NCI-H69 (cell line): ENCODE measurements around the gene EGFL8.

Experiments used
- DNase-seq: peaks from one replicate; lab custom pipeline; 2025; lab: John Stamatoyannopoulos, UW

Gene EGFL8

GRCh38 chr6:32167761-32168262 is 3.4 kb downstream of the EGFL8 start:
- no peak for DNase-seq

- DNase-seq = no peak
Observed at GRCh38 chr6:32168350-32168749, 4.0 kb downstream of the EGFL8 start.

- DNase-seq = no peak
Observed at GRCh38 chr6:32168807-32169591, 4.6 kb downstream of the EGFL8 start.

GRCh38 chr6:32170294-32170693 is 5.9 kb downstream of the EGFL8 start:
- no peak for DNase-seq

GRCh38 chr6:32171234-32171633 is 6.8 kb downstream of the EGFL8 start:
- DNase-seq = no peak

GRCh38 chr6:32173051-32173727 is 8.8 kb downstream of the EGFL8 start:
- no peak for DNase-seq

GRCh38 chr6:32174416-32174815 is 10.0 kb downstream of the EGFL8 start:
- no peak for DNase-seq

- DNase-seq = no peak
Observed at GRCh38 chr6:32175322-32175710, 10.9 kb downstream of the EGFL8 start.

- peak; percentile 97 for DNase-seq
Observed at GRCh38 chr6:32175711-32176475, 11.5 kb downstream of the EGFL8 start, which contains the start of gene AGPAT1. Gene AGPAT1, minus strand, starts transcription at chr6:32176084. Its CDS starts 4,588 bp downstream, at chr6:32171496.

GRCh38 chr6:32176476-32177182 is 12.2 kb downstream of the EGFL8 start:
- DNase-seq = peak; percentile 42

GRCh38 chr6:32177183-32177787 is 12.9 kb downstream of the EGFL8 start:
- peak; percentile 90 for DNase-seq

- peak; percentile 100 for DNase-seq
Observed at GRCh38 chr6:32177788-32178546, 13.6 kb downstream of the EGFL8 start, which contains the start of gene RNF5. Gene RNF5, plus strand, starts transcription at chr6:32178405. Its CDS starts 107 bp downstream, at chr6:32178512.

GRCh38 chr6:32178547-32179440 is 14.4 kb downstream of the EGFL8 start:
- DNase-seq = peak; percentile 51

- DNase-seq = no peak
Observed at GRCh38 chr6:32179766-32180405, 15.5 kb downstream of the EGFL8 start.

- DNase-seq = no peak
Observed at GRCh38 chr6:32181148-32181702, 16.8 kb downstream of the EGFL8 start.

GRCh38 chr6:32181915-32182529 is 17.6 kb downstream of the EGFL8 start:
- no peak for DNase-seq

- no peak for DNase-seq
Observed at GRCh38 chr6:32182555-32182981, 18.2 kb downstream of the EGFL8 start.

GRCh38 chr6:32183030-32183429 is 18.6 kb downstream of the EGFL8 start:
- no peak for DNase-seq
